Parathyroid adenoma (tissue), 2 donors: Measurements from ENCODE around the gene CNPY4.
"Not testable (repeated sequence)": the region's sequence is repeated elsewhere in the genome, so short reads cannot be mapped to it uniquely, and the experiment has no call there.

Experiments
- H2AFZ ChIP-seq: fragments of 300-600 bp; sonication (generic); one replicate; pipeline ENCODE4 v1.7.0; 2017; ENCODE audit warnings: antibody characterized with exemption, mild to moderate bottlenecking
- H3K27ac ChIP-seq: fragments of 300-600 bp; sonication (generic); one replicate; pipeline ENCODE4 v1.7.0; 2017
- H3K27me3 ChIP-seq: fragments of 300-600 bp; sonication (generic); one replicate; pipeline ENCODE4 v1.7.0; 2017; ENCODE audit warnings: low read length; ENCODE audit not compliant: control insufficient read depth, insufficient read depth
- H3K36me3 ChIP-seq: fragments of 300-600 bp; sonication (generic); one replicate; pipeline ENCODE4 v1.7.0; 2017; ENCODE audit warnings: low read length; ENCODE audit not compliant: control insufficient read depth, insufficient read depth
- H3K4me1 ChIP-seq: fragments of 300-600 bp; sonication (generic); one replicate; pipeline ENCODE4 v1.7.0; 2017; ENCODE audit warnings: control low read depth
- H3K4me2 ChIP-seq: fragments of 300-600 bp; sonication (generic); one replicate; pipeline ENCODE4 v1.7.0; 2017; ENCODE audit warnings: low read length
- H3K4me3 ChIP-seq: fragments of 300-600 bp; sonication (generic); one replicate; pipeline ENCODE4 v1.7.0; 2017; ENCODE audit warnings: low read depth, low read length
- H3K79me2 ChIP-seq: fragments of 300-600 bp; sonication (generic); one replicate; pipeline ENCODE4 v1.7.0; 2017; ENCODE audit warnings: control low read depth
- H3K9ac ChIP-seq: fragments of 300-600 bp; sonication (generic); one replicate; pipeline ENCODE4 v1.7.0; 2017; ENCODE audit warnings: mild to moderate bottlenecking
- H3K9me3 ChIP-seq: fragments of 300-600 bp; sonication (generic); one replicate; pipeline ENCODE4 v1.7.0; 2017; ENCODE audit warnings: low read length; ENCODE audit not compliant: control insufficient read depth
- CTCF ChIP-seq: fragments of 300-600 bp; sonication (generic); IDR thresholded peaks from one replicate; pipeline ENCODE4 v1.7.0; 2017; ENCODE audit warnings: antibody characterized with exemption, mild to moderate bottlenecking
- donor health status: primary hyperparathyroidism.

The CNPY4 gene

GRCh38 chr7:100141555-100141949 is 22.1 kb downstream of the CNPY4 start:
- Histone ChIP-seq H3K4me1 (no peaks in the 10 kb centered on the region), H3K27me3 (no peaks in the 10 kb centered on the region), H3K9me3 (no peaks in the 10 kb centered on the region), H3K4me3 (no peak overlapping the region), H3K9ac (no peak overlapping the region), H2AFZ (no peak overlapping the region), H3K4me2 (no peak overlapping the region), H3K36me3 (no peaks in the 10 kb centered on the region), H3K79me2 (no peaks in the 10 kb centered on the region), H3K27ac (no peak overlapping the region)
- TF ChIP-seq CTCF = no peak

- Histone ChIP-seq H3K79me2 (no peaks in the 10 kb centered on the region), H3K4me3 (no peak overlapping the region), H3K9ac (no peak overlapping the region), H3K27me3 (no peaks in the 10 kb centered on the region), H3K4me2 (no peak overlapping the region), H3K36me3 (no peaks in the 10 kb centered on the region), H2AFZ (no peak overlapping the region), H3K9me3 (no peaks in the 10 kb centered on the region), H3K4me1 (no peaks in the 10 kb centered on the region), H3K27ac (no peak overlapping the region)
- TF ChIP-seq CTCF = no peak
Measured at GRCh38 chr7:100142461-100142860, 23.0 kb downstream of the CNPY4 start.

- not testable (repeated sequence) for H3K79me2 ChIP-seq
Measured at GRCh38 chr7:100146350-100146749, 26.9 kb downstream of the CNPY4 start.

GRCh38 chr7:100147278-100147677 is 27.8 kb downstream of the CNPY4 start:
- no peak overlapping the region for H3K9ac ChIP-seq
- no peaks in the 10 kb centered on the region for H3K9me3 ChIP-seq
- no peak overlapping the region for H2AFZ ChIP-seq
- TF ChIP-seq CTCF = no peak
- no peaks in the 10 kb centered on the region for H3K36me3 ChIP-seq
- H3K4me3 ChIP-seq = no peak overlapping the region
- H3K27ac ChIP-seq = no peak overlapping the region
- peaks cover 2% of the 10 kb centered on the region for H3K4me1 ChIP-seq
- H3K4me2 ChIP-seq = no peak overlapping the region
- H3K27me3 ChIP-seq = no peaks in the 10 kb centered on the region
- H3K79me2 ChIP-seq = peaks cover 6% of the 10 kb centered on the region

More at GRCh38 chr7:100146350-100146749, 26.9 kb downstream of the CNPY4 start:
- H3K4me2 ChIP-seq, H3K9me3 ChIP-seq, H3K9ac ChIP-seq, H3K36me3 ChIP-seq, H3K27me3 ChIP-seq, H3K4me3 ChIP-seq, H3K27ac ChIP-seq, H3K4me1 ChIP-seq, H2AFZ ChIP-seq: not testable (repeated sequence)

- Histone ChIP-seq H3K9me3 (no peaks in the 10 kb centered on the region), H3K79me2 (peaks cover 6% of the 10 kb centered on the region), H3K27me3 (no peaks in the 10 kb centered on the region), H2AFZ (peak overlapping the region; percentile 78), H3K4me1 (peaks cover 2% of the 10 kb centered on the region), H3K4me2 (peak overlapping the region; percentile 69), H3K9ac (no peak overlapping the region), H3K27ac (peak overlapping the region; percentile 83), H3K36me3 (no peaks in the 10 kb centered on the region), H3K4me3 (peak overlapping the region; percentile 97)
- no peak for TF ChIP-seq CTCF
Measured at GRCh38 chr7:100148225-100148558, 28.8 kb downstream of the CNPY4 start.
